ENCODE measurements around the gene GRIK2.

GRIK2 gene

DNA sequence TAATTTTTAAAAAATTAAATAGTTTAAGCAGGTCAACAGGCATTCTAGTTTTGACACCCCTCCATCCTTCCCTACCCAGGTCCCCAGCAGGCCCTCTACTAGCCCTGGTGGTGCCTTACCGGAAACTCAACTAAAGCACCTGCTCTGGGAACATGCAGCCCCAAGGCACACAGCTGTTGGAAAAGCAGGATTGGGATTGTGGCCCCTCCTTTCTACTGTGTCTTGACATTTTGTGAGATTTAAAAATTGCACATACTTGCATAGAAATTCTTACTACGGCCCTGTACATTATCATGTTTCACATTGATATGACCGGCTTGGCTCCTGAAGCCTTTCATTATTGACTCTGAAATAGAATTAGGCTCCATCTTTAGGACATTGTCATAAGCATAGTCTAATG is 423.2 kb downstream of the GRIK2 start:
- DNase-seq: no peak

DNA sequence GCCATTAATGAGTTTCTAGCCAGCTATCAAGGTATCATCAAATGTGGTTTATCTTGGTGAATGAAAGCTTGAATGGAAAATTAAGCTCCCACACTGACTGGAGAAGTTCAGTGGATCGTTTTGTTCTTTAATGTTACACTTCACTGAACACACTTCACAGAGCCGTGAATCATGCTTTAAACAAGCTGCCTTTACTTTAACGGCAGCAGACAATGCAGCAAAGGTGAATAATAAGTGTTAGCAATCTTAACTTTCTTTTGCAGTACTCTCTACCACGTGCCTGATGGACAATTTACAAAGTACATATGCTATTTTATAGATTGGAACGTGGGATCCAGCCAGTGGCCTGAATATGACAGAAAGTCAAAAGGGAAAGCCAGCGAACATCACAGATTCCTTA is 424.5 kb downstream of the GRIK2 start:
- DNase-seq: no peak

DNA sequence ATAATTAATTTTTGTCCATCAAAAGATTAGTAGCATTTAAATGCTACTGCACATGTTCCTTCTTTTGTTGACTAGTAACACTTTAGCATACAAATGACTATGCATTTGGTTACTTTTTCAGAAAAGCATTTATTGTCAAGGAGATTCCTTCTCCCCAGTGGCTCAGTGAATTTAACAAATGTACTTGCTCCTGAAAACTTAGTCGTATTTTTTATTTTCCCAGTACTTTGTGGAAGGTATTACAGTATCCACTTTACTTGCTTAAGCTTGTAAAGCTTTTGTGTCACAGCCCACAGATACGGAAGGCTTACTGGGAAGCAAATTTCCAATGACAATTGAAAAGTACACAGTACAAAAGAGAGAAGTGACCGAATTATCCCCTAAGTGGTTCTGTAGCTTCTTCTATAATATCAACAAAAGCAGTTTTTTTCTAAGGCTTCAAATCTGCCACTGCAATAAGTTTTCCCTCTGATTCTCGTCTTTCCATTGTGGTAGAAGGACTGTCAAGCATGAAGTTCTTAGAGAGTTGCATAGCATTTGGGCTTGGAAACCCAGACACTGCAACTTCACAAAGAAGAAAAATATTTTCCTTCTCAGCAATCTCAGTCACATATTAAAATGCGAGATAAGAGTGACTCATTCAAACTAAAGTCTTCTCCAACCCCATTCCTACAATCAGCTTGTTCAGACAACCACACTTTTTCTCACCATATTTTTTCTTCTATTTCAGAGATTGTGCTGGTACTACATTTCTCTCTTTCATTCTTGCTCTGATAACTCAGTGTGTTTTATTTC is 431.2 kb downstream of the GRIK2 start:
- no peak for DNase-seq

DNA sequence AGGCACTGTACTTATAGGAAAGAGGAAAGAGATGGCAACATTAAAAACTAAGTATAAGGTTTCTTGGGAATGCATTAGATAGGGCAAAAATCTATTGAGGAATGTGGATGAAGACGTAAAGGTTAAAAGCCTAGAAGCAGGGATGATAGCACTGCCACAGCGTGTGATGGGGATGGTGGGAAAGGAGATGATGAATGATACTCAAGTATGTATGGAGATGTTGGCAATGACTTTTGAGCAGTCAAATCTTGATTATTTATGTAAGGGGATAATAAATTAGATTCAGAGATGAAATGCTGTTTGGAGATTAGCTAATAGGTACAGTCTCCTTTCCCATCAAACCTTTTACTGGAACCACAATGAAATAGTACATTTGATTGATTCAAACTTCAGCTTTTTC is 432.8 kb downstream of the GRIK2 start:
- DNase-seq: no peak

DNA sequence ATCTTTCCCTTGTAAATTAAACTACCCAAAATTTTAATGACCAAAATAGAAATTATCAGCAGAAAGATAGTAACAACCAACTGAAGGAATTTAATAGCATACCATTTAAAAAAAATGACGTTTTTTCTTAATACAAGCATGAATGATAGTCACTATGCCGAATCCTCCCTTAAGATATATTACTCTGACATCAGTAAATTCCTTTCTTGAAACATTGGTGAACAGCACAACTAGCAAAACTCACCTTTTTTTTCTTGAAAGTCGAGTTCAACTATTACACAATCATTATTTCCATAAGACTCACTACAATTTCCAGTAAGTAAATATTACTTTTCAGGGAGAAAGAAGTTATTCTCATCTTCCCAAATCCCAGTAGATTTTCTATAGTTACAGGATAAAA is 433.2 kb downstream of the GRIK2 start:
- DNase-seq: no peak

DNA sequence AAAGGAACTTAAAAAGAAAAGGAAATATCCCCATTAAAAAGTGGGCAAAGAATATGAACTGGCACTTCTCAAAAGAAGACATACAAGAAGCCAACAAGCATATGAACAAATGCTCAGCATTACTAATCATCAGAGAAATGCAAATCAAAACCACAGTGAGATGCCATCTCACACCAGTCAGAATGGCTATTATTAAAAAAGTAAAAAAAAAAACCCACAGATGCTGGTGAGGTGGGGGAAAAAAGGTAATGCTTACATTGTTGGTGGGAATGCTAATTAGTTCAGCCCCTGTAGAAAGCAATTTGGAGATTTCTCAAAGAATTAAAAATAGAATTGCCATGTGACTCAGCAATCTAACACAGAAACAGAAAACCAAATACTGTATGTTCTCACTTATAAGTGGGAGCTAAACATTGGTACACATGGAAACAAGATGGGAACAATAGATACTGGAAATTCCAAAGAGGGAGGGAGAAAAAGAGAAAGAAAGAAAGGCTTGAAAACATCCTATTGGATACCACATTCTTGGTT is 437.1 kb downstream of the GRIK2 start:
- DNase-seq: no peak

DNA sequence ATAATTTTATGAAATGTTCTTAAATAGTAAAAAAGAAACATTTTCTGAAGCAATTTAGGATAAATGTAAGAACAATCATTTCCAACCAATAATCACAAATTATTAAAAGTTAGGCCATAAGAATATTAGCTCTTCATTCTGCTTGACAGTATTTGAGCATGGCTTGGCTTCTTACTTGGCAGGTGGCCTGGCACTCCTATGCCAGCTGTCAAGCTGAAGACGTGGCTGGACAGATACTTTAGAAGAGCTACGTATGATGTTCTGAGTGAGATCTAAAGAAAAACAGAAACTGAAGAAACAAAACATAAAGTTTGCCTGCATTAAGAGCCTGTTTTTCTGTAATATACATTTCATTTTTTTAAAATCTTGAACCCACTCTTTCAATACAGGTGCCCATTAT is 438.9 kb downstream of the GRIK2 start:
- no peak for DNase-seq

DNA sequence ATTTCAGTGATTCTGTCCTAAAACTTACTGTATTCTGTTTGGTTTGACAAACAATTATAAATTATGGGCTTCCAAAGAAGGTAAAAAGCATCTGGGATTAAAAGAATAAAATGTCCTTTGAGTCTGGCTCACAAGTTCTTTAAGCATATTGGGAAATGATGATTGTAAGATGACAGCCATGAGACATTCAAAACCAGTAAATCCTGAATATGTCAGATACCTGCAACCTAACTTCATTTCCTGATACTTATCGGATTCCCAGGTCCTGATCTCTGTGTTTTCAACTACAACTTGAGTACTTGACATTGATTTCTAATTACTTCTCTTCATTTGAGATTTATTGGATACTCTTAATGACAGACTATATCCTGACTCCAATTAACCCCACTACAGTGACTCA is 446.6 kb downstream of the GRIK2 start:
- no peak for DNase-seq

DNA sequence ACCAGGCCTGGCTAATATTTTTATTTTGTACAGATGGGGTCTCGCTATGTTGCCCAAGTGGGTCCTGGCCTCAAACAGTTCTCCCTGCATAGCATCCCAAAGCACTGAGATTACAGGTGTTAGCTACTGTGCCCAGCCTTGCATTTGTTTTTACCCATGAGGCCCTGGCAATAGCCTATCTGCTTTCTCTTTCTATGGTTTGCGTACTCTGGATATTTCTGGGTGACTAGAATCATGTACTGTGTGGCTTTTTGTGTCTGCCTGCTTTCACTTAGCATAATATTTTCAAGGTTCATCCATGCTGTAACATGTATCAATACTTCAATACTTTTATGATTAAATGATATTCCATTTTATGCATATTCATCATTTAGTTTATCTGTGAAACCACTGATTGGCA is 451.7 kb downstream of the GRIK2 start:
- no peak for DNase-seq

DNA sequence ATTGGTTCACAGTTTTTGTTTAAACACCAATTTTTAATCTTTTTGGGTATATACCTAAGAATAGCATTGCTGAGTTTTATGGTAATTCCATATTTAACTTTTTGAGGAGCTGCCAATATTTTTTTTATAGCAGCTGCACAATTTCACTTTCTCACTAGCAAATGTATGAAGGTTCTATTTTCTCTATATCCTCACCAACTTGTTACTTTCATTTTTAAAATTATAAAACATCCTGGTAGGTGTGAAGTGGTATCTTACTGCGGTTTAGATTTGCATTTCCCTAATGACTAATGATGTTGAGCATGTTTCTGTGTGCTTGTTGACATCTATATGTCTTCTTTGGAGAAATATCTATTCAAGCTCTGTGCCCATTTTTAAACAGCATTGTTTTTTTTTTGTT is 452.1 kb downstream of the GRIK2 start:
- DNase-seq: no peak

DNA sequence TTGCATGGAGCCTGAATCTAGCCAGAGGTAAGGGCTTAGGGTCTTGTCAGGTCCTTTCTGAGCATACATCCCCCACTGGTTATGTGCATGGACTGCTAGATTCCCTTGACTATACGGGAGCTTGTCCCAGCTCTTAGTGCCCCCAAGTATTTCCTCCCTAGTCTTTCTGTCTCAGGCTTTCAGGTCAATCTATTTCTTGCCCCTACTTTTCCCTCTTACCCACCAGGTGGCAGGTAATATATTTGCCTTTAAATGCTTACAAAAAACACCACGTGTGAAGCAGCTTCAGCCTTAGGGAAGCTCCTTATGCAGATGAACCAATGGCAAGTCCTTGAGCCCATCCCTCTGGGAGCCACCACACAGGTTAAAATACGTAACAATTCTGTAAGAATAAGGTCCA is 454.2 kb downstream of the GRIK2 start:
- no peak for DNase-seq

DNA sequence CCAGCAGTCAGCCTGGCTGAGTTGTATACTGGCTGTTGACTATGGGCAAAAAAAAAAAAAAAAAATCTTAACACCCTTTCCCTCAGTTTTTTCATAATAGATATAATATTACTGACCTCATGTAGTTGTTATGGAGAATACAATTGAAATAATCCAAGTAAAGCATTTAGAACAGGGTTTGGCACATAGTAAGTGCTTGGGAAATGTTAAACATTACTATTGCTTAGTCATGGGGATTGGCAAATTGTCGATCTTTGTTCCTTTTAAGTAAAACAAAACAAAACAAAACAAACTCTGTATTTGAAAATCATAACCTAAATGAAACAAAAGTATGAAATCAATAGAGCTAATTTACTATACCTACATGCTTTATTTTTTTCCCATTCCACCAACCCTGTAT is 458.4 kb downstream of the GRIK2 start:
- no peak for DNase-seq

DNA sequence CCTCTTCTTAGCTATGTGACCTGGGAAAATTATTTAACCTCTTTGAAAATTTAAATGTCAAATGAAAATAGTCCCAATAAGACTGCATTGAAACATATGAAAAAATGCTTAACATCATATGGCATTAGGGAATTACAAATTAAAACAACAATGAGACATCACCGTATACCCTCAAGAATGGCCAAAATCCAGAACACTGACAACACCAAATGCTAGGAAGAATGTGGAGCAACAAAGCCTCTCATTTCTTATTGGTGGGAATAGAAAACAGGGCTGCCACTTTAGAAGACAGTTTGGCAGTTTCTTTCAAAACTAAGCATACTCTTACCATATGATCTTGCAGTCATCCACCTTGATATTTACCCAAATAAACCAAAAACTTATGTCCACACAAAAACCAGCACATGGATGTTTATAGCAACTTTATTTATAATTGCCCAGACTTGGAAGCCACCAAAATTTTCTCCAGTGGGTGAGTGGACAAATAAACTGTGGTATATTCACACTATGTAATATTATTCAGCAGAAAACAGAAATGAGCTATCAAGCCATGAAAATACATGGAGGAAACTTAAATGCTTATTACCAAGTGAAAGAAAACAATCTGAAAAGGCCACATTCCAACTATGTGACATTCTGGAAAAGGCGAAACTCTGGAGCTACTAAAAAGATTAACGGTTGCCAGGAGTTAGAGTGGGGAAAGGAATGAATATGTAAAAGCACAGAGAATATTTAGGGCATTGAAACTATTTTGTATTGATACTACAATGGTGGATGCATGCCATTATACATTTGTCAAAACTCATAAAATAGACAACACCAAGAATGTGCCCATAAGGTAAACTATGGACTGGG is 459.9 kb downstream of the GRIK2 start:
- DNase-seq: no peak

DNA sequence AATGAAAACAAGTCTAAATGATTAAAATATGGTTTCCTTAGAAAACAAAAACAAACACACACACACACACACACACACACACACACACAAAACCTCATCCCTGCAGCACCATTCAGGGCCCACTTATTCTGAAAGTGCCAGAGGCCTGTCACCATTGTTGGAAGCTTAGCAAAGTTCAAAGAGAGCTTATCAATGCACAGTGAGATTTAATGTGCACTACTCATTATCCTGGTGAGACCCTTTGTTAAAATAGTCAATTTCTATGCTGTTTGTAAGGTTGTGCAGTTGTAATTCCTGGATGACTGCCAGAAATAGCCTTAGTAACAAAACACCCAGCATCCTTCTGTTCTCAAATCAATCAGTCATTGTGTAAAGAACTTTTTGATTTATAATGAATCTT is 482.9 kb downstream of the GRIK2 start:
- DNase-seq: no peak

DNA sequence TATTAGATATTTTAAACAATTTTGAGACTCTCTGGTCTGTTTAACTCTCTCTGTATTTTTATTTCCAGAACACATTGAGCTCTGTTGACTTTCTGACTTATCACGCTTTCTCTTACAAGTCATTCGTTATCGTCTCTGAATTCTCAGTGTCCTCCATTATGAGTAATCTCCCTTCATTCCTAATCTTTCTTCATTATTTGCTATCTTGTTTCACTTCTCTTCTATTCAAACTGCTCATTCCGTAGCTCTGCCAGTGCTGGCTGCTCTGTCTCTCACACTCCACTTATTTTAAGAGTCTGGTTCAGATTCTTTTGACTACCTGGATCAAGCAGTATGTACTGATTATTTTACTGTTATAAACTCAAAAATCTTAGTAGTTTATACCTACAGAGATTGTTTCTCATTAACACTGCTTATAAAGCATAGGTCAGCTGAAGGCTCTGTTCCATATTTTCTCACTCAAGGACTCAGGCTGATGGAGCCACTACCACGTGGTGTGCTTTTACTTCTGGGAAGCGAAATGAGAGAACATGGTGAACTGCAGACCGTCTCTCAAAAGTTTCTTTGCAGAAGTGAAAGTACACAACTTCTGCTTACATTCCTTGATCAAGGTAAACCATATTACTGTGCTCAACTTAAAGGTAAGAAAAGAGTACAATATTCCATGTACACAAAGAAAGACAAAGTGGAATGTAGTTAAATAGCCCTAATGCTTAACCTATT is 485.2 kb downstream of the GRIK2 start:
- DNase-seq: no peak

DNA sequence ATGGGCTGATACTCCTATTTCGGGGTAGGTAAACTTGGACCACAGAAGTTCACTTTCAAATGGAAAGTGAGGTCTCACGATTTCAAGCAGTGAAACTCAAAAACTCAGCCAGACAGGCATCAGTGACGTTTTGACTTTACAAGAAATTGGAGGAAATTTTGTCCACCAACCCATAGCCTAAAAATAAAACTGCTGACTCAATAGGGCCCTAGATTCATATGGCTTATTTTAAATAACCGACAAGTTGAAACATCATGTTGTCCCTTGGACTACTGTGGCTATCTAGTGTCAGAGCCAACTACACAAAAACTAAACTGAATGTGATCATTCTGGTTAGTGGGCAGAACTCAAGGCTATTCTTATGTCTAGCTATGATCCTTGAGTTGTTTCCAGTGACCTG is 486.3 kb downstream of the GRIK2 start:
- DNase-seq: no peak

DNA sequence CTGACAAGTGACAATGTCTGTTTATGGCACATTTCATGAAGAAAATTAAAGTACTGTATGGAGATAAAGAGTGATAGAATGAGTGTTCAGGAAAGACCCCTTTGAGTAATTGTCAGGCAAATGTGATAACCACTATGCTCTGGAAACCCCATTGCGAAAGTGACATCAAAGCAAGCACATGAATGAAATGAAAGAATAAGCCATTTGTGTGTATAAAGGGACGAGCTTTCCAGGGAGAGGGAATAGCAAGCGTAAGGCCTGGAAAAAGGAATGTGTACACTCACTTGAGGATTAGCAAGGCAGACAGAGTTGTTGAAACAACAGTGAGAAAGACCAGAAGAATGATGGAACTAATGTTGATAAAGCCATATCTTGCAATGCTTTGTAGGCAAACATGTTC is 490.0 kb downstream of the GRIK2 start:
- no peak for DNase-seq

DNA sequence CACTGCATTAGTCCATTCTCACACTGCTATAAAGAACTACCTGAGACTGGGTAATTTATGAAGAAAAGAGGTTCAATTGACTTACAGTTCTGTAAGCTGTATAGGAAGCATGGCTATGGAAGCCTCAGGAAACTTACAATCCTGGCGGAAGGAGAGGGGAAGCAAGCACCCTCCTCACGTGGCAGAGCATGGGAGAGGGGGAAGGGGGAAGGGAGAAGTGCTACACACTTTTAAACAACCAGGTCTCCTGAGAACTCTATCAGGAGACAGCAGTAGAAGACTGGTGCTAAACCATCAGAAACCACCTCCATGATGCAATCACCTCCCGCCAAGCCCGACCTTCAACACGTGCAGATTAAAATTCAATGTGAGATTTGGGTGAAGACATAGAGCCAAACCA is 494.0 kb downstream of the GRIK2 start:
- DNase-seq: no peak

DNA sequence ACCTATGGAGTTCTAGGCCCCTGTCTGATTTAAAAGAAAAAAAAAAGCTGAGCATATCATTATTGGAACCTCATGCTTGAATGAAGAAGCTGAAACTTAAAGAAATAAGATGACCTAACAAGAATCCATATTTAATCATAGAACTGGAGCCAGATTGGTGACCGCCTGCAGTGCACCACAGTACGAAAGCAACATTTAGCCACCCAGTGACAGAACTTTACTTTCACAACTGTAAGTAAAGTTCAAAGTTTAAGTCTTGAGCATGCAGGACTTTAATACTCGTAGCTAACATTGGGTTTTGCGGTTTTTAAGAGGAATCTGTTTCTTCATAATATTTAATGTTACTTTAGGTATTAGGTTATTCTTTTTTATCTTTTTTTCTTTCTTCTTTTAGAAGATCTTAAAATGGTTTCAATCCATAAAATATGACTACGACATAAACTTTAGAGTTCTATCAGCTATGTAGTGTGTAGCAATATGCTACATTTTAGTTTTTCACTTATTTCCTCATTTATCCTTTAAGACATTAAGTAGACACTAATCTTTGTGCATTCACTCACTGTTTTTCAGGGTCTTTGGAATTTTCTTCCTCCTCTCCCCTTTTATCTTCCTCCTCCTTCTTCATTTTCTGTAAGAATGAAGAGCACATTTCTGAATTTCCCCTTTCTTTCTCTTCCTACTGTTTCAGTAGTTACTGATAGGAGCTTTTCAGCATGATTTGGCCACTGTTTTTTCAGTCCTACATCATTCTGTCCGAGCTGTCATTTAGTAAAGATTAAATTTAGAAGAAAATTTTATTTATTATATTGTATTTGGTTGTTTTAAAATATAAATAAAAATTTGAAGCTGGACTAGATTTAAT is 514.1 kb downstream of the GRIK2 start:
- no peak for DNase-seq

DNA sequence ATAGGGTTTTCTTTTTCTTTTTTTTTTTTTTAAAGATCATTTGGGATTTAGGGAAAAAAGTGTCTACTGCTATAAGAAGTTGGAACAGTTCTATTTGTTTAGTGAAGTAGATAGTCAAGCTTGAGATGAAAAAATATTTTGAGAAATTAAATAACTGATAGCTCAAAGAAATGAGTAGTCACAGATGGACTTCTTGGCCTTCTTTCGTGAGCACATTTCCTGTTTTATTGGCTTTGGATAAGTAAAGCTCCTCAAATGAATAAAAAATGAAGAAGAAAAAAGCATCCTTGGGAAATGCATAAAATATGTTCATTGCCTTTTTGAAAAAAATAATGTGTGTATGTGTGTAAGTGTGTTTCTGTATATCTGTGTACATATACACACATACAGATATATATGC is 515.9 kb downstream of the GRIK2 start:
- DNase-seq: no peak

DNA sequence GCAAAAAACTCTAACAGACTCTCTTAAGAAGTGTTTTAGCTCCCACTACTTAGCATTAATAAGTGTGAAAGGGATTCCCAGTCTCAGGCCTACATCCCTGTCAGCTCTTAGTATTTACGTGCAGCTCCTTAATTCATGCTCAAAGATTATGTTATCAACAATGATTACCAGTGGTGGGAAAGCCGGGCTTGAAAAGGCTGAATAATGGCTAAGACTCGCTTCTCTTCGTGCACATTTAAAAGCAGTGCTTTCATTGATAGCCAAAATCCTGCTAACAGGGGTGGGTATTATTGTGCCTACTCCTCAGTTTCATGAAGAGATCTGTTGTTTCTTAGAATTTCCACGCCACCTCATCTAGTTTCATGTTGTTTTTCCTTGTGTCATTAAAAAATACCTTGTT is 518.8 kb downstream of the GRIK2 start:
- no peak for DNase-seq

DNA sequence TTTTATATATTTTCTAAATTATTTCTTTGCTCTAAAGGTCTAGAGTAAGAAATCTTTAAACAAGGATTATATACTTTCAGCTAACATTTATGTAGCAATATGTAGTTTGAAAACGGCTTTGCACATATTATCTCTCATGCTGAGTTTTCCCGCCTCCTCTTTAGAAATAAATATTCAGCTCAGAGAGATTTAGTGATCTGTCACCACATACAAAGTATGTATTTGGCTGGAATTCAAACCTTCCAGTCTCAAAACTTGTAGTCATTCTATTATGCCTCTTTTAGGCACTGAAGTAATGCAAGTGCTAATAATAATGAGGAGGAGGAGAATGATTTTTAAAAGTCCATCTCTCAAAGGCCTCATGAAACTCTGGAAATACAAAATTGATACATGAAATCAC is 525.0 kb downstream of the GRIK2 start:
- no peak for DNase-seq

Measured in activated naive CD4-positive, alpha-beta T cell treated with anti-CD3 and anti-CD28 coated beads, Interleukin-2, amount 50 U/mL, for 16 hours (primary cell).